K562 (cell line): ENCODE measurements around the gene CYB5D1. TPM values are rescaled to one million over a fixed set of nuclear protein-coding genes. Genes with fewer than 3 reads are reported as not detected.

ENCODE experiments used
- ARID1B ChIP-seq: fragments of 450-650 bp; IDR thresholded peaks from 2 replicates; pipeline ENCODE4 v1.6.1; 2016; ENCODE audit warnings: antibody characterized with exemption, mild to moderate bottlenecking, inconsistent platforms
- CREB1 ChIP-seq, 2 experiments: sonication (generic) in 1 of 2; formaldehyde crosslinking in 1 of 2; IDR thresholded peaks; 2 replicates each; pipeline versions ENCODE4 v1.6.1 to v1.8.0; 2012 to 2022; ENCODE audit warnings: inconsistent platforms in 1 of 2, mild to moderate bottlenecking in 1 of 2, missing genetic modification reagents in 1 of 2, moderate library complexity in 1 of 2
- FUS ChIP-seq: fragments of 200-400 bp; formaldehyde crosslinking; optimal IDR thresholded peaks from 2 replicates; pipeline ENCODE3; 2017; ENCODE audit warnings: low read depth, low read length
- MTF1 ChIP-seq: fragments of 250-450 bp; sonication (Bioruptor Pico); IDR thresholded peaks from 2 replicates; pipeline ENCODE4 v1.9.0; 2021; ENCODE audit warnings: moderate library complexity, mild to moderate bottlenecking, inconsistent platforms, borderline replicate concordance
- POU5F1 ChIP-seq: fragments of 150-350 bp; IDR thresholded peaks from 2 replicates; pipeline ENCODE4 v1.6.1; 2014; ENCODE audit warnings: borderline replicate concordance, low read length, low read depth, mild to moderate bottlenecking; ENCODE audit not compliant: partially characterized antibody
- SRSF1 ChIP-seq: fragments of 200-400 bp; formaldehyde crosslinking; IDR thresholded peaks from 2 replicates; pipeline ENCODE4 v1.6.1; 2017; ENCODE audit warnings: mild to moderate bottlenecking, low read depth, low read length, moderate library complexity
- TCF3 ChIP-seq: sonication (generic); formaldehyde crosslinking; IDR thresholded peaks from 2 replicates; pipeline ENCODE4 v1.4.0; 2020; ENCODE audit warnings: mild to moderate bottlenecking, missing genetic modification reagents
- ZFP30 ChIP-seq: fragments of 250-450 bp; sonication (Bioruptor Pico); IDR thresholded peaks from 2 replicates; pipeline ENCODE4 v1.8.0; 2022; ENCODE audit warnings: moderate library complexity, mild to moderate bottlenecking, inconsistent platforms, borderline replicate concordance
- ZNF146 ChIP-seq: IDR thresholded peaks from one replicate; pipeline ENCODE4 v1.6.1; 2018; ENCODE audit warnings: missing compliant biosample characterization; ENCODE audit not compliant: unreplicated experiment
- ZNF184 ChIP-seq: sonication (generic); formaldehyde crosslinking; IDR thresholded peaks from 2 replicates; pipeline ENCODE4 v1.5.0; 2020; ENCODE audit warnings: missing genetic modification reagents
- ZNF311 ChIP-seq: fragments of 250-450 bp; sonication (Bioruptor Pico); IDR thresholded peaks from 2 replicates; pipeline ENCODE4 v1.4.0; 2020; ENCODE audit warnings: mild to moderate bottlenecking, moderate library complexity
- ZNF561 ChIP-seq: fragments of 450-650 bp; formaldehyde crosslinking; conservative IDR thresholded peaks from 2 replicates; pipeline ENCODE4 v1.4.0; 2020; ENCODE audit warnings: mild to moderate bottlenecking, moderate library complexity
- polyA plus RNA-seq, 8 experiments: library from polyadenylated mRNA; depleted of rRNA in 4 of 8; stranded (reverse) in 5 of 8; unstranded in 3 of 8; fragments of >200 nt; fragmentation: Nextera tagmentation in 2 of 8; fragmentation: Illumina TruSeq in 1 of 8; extraction: Ambion mirVana in 2 of 8; extraction: Trizol in 1 of 8; gene quantifications; 2 replicates each; pipeline versions ENCODE4 v1.2.1 to v1.2.3, GENCODE V29; 2011 to 2014; ENCODE audit warnings: inconsistent platforms in 1 of 8, missing spikeins in 1 of 8
- total RNA-seq, 7 experiments: library from RNA; depleted of rRNA in 6 of 7; stranded (reverse); fragments of >200 nt in 6 of 7; fragmentation: Illumina TruSeq in 2 of 7; extraction: Trizol in 2 of 7; gene quantifications; 2 replicates each; pipeline versions ENCODE4 v1.2.1 to v1.2.3, GENCODE V29; 2011 to 2021; ENCODE audit warnings: low replicate concordance in 1 of 7
- TF ChIP-seq, protein P1 (sequence below), 2 experiments: fragments of 200-800 bp in 1 of 2; sonication (Bioruptor generic) in 1 of 2; sonication (generic) in 1 of 2; formaldehyde crosslinking in 1 of 2; IDR thresholded peaks in 1 of 2; conservative IDR thresholded peaks in 1 of 2; 2 replicates each; pipeline versions ENCODE4 v1.5.0 to v1.6.1; 2016 to 2020; ENCODE audit warnings: missing compliant biosample characterization in 1 of 2, missing genetic modification characterization in 1 of 2, missing genetic modification reagents in 1 of 2
- TF ChIP-seq, protein P2 (sequence below): fragments of 250-450 bp; sonication (Bioruptor Pico); IDR thresholded peaks from 2 replicates; pipeline ENCODE4 v1.8.0; 2022; ENCODE audit warnings: moderate library complexity, mild to moderate bottlenecking, inconsistent platforms
- TF ChIP-seq, protein P3 (sequence below): sonication (generic); formaldehyde crosslinking; IDR thresholded peaks from 2 replicates; pipeline ENCODE4 v1.5.0; 2020; ENCODE audit warnings: missing genetic modification reagents
- TF ChIP-seq, protein P4 (sequence below): fragments of 250-450 bp; sonication (Bioruptor Pico); IDR thresholded peaks from 2 replicates; pipeline ENCODE4 v1.8.0; 2021; ENCODE audit warnings: borderline replicate concordance, mild to moderate bottlenecking, moderate library complexity; ENCODE audit not compliant: poor library complexity, severe bottlenecking
- TF ChIP-seq, protein P5 (sequence below): IDR thresholded peaks from 3 replicates; pipeline ENCODE4 v1.6.1; 2011; ENCODE audit warnings: borderline replicate concordance, mild to moderate bottlenecking; ENCODE audit not compliant: insufficient read length, insufficient read depth
- TF ChIP-seq, protein P6 (sequence below): sonication (generic); formaldehyde crosslinking; IDR thresholded peaks from 2 replicates; pipeline ENCODE4 v1.8.0; 2022; ENCODE audit warnings: missing genetic modification reagents, mild to moderate bottlenecking, borderline replicate concordance

CYB5D1 gene
- total and polyA plus RNA-seq, 9 of the 15 experiments (the other 6 are each of a cell fraction or from before 2014, with no cell fraction given): 2.4 to 7.9 (median 5.7) TPM

DNA sequence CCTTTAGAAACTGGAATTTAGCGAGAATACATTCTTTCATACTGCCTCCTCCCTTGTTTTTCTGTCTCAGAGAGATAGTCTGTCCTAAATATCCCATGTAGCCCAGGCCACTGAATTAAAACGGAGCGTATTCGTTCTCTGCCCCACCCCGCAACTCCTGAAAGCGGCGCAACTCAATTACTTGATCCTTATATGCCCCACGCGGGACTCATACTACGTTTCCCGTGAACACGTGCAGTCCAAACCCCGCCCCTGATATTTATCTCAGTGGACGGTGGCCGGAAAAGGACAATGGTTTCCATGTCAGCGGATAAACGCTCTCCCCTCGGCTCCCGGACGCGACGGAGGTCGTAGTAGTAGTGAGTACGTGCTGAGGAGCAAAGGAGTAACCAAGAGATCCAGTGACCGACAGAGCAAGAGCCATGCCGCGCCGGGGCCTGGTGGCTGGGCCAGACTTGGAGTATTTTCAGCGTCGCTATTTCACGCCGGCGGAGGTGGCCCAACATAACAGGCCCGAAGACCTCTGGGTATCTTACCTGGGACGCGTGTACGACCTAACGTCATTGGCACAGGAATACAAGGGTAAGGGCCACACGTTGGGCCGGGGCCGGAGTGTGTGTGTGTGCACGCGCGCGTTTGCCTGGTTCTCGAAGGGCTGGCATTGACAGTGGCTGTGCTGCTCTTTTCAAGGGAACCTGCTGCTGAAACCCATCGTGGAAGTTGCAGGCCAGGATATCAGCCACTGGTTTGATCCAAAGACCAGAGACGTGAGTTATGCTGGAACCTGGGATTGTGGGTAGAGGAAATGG lies at the start of gene CYB5D1 (continued):
- TF ChIP-seq MTF1 (CRISPR knock-in tag): no peak
- no peak for TF ChIP-seq ZNF311 (CRISPR knock-in tag)
- TF ChIP-seq ZNF146 (CRISPR knock-in tag): no peak
- TF ChIP-seq FUS: no peak
- TF ChIP-seq ZNF184 (CRISPR knock-in tag): no peak
- no peak; the same call in 1 of the 2 replicates for TF ChIP-seq CREB1 (IDR thresholded peaks at IDR 0.05)
- no peak for TF ChIP-seq CREB1 (CRISPR knock-in tag; IDR thresholded peaks at IDR 0.05)
- TF ChIP-seq, protein P1, sequence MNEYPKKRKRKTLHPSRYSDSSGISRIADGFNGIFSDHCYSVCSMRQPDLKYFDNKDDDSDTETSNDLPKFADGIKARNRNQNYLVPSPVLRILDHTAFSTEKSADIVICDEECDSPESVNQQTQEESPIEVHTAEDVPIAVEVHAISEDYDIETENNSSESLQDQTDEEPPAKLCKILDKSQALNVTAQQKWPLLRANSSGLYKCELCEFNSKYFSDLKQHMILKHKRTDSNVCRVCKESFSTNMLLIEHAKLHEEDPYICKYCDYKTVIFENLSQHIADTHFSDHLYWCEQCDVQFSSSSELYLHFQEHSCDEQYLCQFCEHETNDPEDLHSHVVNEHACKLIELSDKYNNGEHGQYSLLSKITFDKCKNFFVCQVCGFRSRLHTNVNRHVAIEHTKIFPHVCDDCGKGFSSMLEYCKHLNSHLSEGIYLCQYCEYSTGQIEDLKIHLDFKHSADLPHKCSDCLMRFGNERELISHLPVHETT (CRISPR knock-in tag; conservative IDR thresholded peaks at IDR 0.05 in 1 of 2, IDR thresholded peaks at IDR 0.05 in 1 of 2): no peak; a peak in 1 of 4 replicates
- no peak for TF ChIP-seq SRSF1
- TF ChIP-seq, protein P2, sequence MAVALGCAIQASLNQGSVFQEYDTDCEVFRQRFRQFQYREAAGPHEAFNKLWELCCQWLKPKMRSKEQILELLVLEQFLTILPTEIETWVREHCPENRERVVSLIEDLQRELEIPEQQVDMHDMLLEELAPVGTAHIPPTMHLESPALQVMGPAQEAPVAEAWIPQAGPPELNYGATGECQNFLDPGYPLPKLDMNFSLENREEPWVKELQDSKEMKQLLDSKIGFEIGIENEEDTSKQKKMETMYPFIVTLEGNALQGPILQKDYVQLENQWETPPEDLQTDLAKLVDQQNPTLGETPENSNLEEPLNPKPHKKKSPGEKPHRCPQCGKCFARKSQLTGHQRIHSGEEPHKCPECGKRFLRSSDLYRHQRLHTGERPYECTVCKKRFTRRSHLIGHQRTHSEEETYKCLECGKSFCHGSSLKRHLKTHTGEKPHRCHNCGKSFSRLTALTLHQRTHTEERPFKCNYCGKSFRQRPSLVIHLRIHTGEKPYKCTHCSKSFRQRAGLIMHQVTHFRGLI (CRISPR knock-in tag): no peak
- TF ChIP-seq, protein P3, sequence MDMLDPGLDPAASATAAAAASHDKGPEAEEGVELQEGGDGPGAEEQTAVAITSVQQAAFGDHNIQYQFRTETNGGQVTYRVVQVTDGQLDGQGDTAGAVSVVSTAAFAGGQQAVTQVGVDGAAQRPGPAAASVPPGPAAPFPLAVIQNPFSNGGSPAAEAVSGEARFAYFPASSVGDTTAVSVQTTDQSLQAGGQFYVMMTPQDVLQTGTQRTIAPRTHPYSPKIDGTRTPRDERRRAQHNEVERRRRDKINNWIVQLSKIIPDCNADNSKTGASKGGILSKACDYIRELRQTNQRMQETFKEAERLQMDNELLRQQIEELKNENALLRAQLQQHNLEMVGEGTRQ: peak; percentile 71
- 0 out of 2 replicates have a peak, but pooled peaks have one; percentile 4 for TF ChIP-seq ARID1B
- TF ChIP-seq, protein P4, sequence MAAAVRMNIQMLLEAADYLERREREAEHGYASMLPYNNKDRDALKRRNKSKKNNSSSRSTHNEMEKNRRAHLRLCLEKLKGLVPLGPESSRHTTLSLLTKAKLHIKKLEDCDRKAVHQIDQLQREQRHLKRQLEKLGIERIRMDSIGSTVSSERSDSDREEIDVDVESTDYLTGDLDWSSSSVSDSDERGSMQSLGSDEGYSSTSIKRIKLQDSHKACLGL: no peak
- no peak for TF ChIP-seq ZFP30 (CRISPR knock-in tag)
- TF ChIP-seq POU5F1: peak; percentile 62
- TF ChIP-seq ZNF561 (CRISPR knock-in tag): no peak
- no peak; the same call in 1 of the 2 replicates for TF ChIP-seq TCF3 (CRISPR knock-in tag)
- TF ChIP-seq, protein P5, sequence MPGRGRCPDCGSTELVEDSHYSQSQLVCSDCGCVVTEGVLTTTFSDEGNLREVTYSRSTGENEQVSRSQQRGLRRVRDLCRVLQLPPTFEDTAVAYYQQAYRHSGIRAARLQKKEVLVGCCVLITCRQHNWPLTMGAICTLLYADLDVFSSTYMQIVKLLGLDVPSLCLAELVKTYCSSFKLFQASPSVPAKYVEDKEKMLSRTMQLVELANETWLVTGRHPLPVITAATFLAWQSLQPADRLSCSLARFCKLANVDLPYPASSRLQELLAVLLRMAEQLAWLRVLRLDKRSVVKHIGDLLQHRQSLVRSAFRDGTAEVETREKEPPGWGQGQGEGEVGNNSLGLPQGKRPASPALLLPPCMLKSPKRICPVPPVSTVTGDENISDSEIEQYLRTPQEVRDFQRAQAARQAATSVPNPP: no peak
- TF ChIP-seq, protein P6, sequence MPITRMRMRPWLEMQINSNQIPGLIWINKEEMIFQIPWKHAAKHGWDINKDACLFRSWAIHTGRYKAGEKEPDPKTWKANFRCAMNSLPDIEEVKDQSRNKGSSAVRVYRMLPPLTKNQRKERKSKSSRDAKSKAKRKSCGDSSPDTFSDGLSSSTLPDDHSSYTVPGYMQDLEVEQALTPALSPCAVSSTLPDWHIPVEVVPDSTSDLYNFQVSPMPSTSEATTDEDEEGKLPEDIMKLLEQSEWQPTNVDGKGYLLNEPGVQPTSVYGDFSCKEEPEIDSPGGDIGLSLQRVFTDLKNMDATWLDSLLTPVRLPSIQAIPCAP (CRISPR knock-in tag): no peak
